H9 (cell line): ENCODE data around the gene LINC00305. TPM values are rescaled to one million over a fixed set of nuclear protein-coding genes. Genes with fewer than 3 reads are reported as not detected.

Experiments used
- DNase-seq: peaks from one replicate; pipeline ENCODE4 v3.0.0-alpha.2; 2017
- H2AFZ ChIP-seq: one replicate; pipeline ENCODE4 v1.6.1; 2013; ENCODE audit warnings: mild to moderate bottlenecking, low read length, control low read depth, moderate library complexity
- H2AK5ac ChIP-seq: 2 replicates; pipeline ENCODE4 v1.6.1; 2013; ENCODE audit warnings: low read length, control low read depth, mixed read lengths; ENCODE audit not compliant: insufficient read length
- H2BK120ac ChIP-seq: one replicate; pipeline ENCODE4 v1.6.1; 2013; ENCODE audit warnings: low read depth, mild to moderate bottlenecking, low read length, control low read depth, inconsistent platforms; ENCODE audit not compliant: poor library complexity, severe bottlenecking
- H2BK12ac ChIP-seq: 2 replicates; pipeline ENCODE4 v1.6.1; 2013; ENCODE audit warnings: low read length, control low read depth, mixed read lengths, low read depth; ENCODE audit not compliant: insufficient read length
- H2BK15ac ChIP-seq: 2 replicates; pipeline ENCODE4 v1.6.1; 2013; ENCODE audit warnings: low read depth, low read length, control low read depth
- H2BK20ac ChIP-seq: one replicate; pipeline ENCODE4 v1.6.1; 2013; ENCODE audit warnings: low read depth, mild to moderate bottlenecking, low read length, control low read depth, inconsistent platforms; ENCODE audit not compliant: poor library complexity, severe bottlenecking
- H2BK5ac ChIP-seq: 2 replicates; pipeline ENCODE4 v1.6.1; 2013; ENCODE audit warnings: low read length, control low read depth, mixed read lengths; ENCODE audit not compliant: insufficient read length
- H3K14ac ChIP-seq: 2 replicates; pipeline ENCODE4 v1.6.1; 2013; ENCODE audit warnings: low read length, control low read depth; ENCODE audit not compliant: insufficient read depth
- H3K18ac ChIP-seq: 2 replicates; pipeline ENCODE4 v1.6.1; 2013; ENCODE audit warnings: low read depth, mild to moderate bottlenecking, mixed read lengths, low read length, control low read depth; ENCODE audit not compliant: insufficient read length
- H3K23ac ChIP-seq: 2 replicates; pipeline ENCODE4 v1.6.1; 2013; ENCODE audit warnings: low read length, control low read depth, mixed read lengths, low read depth; ENCODE audit not compliant: insufficient read length
- H3K23me2 ChIP-seq: 2 replicates; pipeline ENCODE4 v1.6.1; 2013; ENCODE audit warnings: low read depth, mild to moderate bottlenecking, mixed read lengths, low read length, control low read depth; ENCODE audit not compliant: insufficient read length, poor library complexity, severe bottlenecking
- H3K27ac ChIP-seq: 2 replicates; pipeline ENCODE4 v1.5.1; 2013; ENCODE audit warnings: low read length, control low read depth, mixed read lengths, low read depth; ENCODE audit not compliant: insufficient read length
- H3K27me3 ChIP-seq: 2 replicates; pipeline ENCODE4 v1.6.1; 2013; ENCODE audit warnings: low read length, control low read depth, inconsistent platforms; ENCODE audit not compliant: insufficient read depth
- H3K4ac ChIP-seq: 2 replicates; pipeline ENCODE4 v1.6.1; 2013; ENCODE audit warnings: low read depth, mild to moderate bottlenecking, control low read depth, inconsistent platforms, low read length, moderate library complexity
- H3K4me1 ChIP-seq: 2 replicates; pipeline ENCODE4 v1.6.1; 2013; ENCODE audit warnings: low read length, control low read depth, inconsistent platforms; ENCODE audit not compliant: insufficient read depth
- H3K4me2 ChIP-seq: 2 replicates; pipeline ENCODE4 v1.6.1; 2013; ENCODE audit warnings: low read length, control low read depth, mixed read lengths; ENCODE audit not compliant: insufficient read length, insufficient read depth
- H3K56ac ChIP-seq: 2 replicates; pipeline ENCODE4 v1.6.1; 2013; ENCODE audit warnings: low read depth, mild to moderate bottlenecking, mixed read lengths, low read length, control low read depth; ENCODE audit not compliant: insufficient read length
- H3K79me1 ChIP-seq: 2 replicates; pipeline ENCODE4 v1.6.1; 2013; ENCODE audit warnings: low read depth, mild to moderate bottlenecking, moderate library complexity, low read length, control low read depth, inconsistent platforms; ENCODE audit not compliant: insufficient read depth, poor library complexity, severe bottlenecking
- H3K79me2 ChIP-seq: 2 replicates; pipeline ENCODE4 v1.6.1; 2013; ENCODE audit warnings: low read length, control low read depth, inconsistent platforms; ENCODE audit not compliant: insufficient read depth
- H3K9ac ChIP-seq: 2 replicates; pipeline ENCODE4 v1.6.1; 2013; ENCODE audit warnings: low read length, control low read depth, mixed read lengths; ENCODE audit not compliant: insufficient read length; ENCODE audit errors: extremely low read depth
- H3K9me3 ChIP-seq: one replicate; pipeline ENCODE4 v1.6.1; 2013; ENCODE audit warnings: low read depth, low read length, inconsistent platforms; ENCODE audit not compliant: control insufficient read depth
- H3T11ph ChIP-seq: one replicate; pipeline ENCODE4 v1.6.1; 2013; ENCODE audit warnings: mild to moderate bottlenecking, low read length, control low read depth, inconsistent platforms
- H4K20me1 ChIP-seq: one replicate; pipeline ENCODE4 v1.6.1; 2013; ENCODE audit not compliant: control insufficient read depth, insufficient read length, insufficient read depth
- H4K5ac ChIP-seq: 2 replicates; pipeline ENCODE4 v1.6.1; 2013; ENCODE audit warnings: low read depth, mild to moderate bottlenecking, mixed read lengths, low read length, control low read depth; ENCODE audit not compliant: insufficient read length
- H4K8ac ChIP-seq: replicated peaks from 2 replicates; pipeline ENCODE4 v1.6.1; 2013; ENCODE audit warnings: low read length, control low read depth, mixed read lengths, low read depth; ENCODE audit not compliant: insufficient read length
- H4K91ac ChIP-seq: 2 replicates; pipeline ENCODE4 v1.6.1; 2013; ENCODE audit warnings: low read depth, mild to moderate bottlenecking, moderate library complexity, mixed read lengths, low read length, control low read depth; ENCODE audit not compliant: insufficient read length
- H3K27ac Mint-ChIP-seq, 3 experiments: 2 replicates in 2 of 3; 3 replicates in 1 of 3; pipeline ENCODE4 v1.8.0; 2020 to 2021; ENCODE audit warnings: mixed read lengths in 3 of 3, mild to moderate bottlenecking in 1 of 3, moderate library complexity in 1 of 3
- H3K27me3 Mint-ChIP-seq: 2 replicates; pipeline ENCODE4 v1.8.0; 2021; ENCODE audit warnings: low read depth, mild to moderate bottlenecking, moderate library complexity, mixed read lengths
- H3K36me3 Mint-ChIP-seq, 3 experiments: 2 replicates in 2 of 3; 3 replicates in 1 of 3; pipeline ENCODE4 v1.8.0; 2020 to 2021; ENCODE audit warnings: low read depth in 3 of 3, mixed read lengths in 3 of 3; ENCODE audit not compliant: insufficient read depth in 1 of 3
- H3K4me1 Mint-ChIP-seq, 2 experiments: 2 replicates each; pipeline ENCODE4 v1.8.0; 2020; ENCODE audit warnings: mixed read lengths in 2 of 2
- H3K4me3 Mint-ChIP-seq, 2 experiments: 2 replicates in 1 of 2; 3 replicates in 1 of 2; pipeline ENCODE4 v1.8.0; 2020 to 2021; ENCODE audit warnings: mild to moderate bottlenecking in 2 of 2, mixed read lengths in 2 of 2, moderate library complexity in 1 of 2
- H3K9me3 Mint-ChIP-seq, 2 experiments: 2 replicates in 1 of 2; 3 replicates in 1 of 2; pipeline ENCODE4 v1.8.0; 2020; ENCODE audit warnings: mild to moderate bottlenecking in 2 of 2, mixed read lengths in 2 of 2, moderate library complexity in 1 of 2
- CTCF ChIP-seq: fragments of 200-600 bp; sonication (generic); conservative IDR thresholded peaks from 3 replicates; pipeline ENCODE4 v1.8.0; 2021; ENCODE audit warnings: antibody characterized with exemption, mild to moderate bottlenecking
- WGBS: extraction: QIAGEN DNeasy Blood & Tissue Kit; methylation state at CpG from one replicate; pipeline ENCODE4 v1.1.7; 2013; ENCODE audit warnings: missing lambda C conversion rate, low lambda C conversion rate, mixed read lengths; ENCODE audit not compliant: insufficient read length; ENCODE audit errors: extremely low coverage; 5-methylcytosine and 5-hydroxymethylcytosine counted together
- total RNA-seq: library from RNA; stranded (reverse); gene quantifications from 2 replicates; pipeline ENCODE4 v1.2.1, GENCODE V29; 2021

Gene LINC00305
- total RNA-seq, 1 experiment from 2014 or later: not detected

- DNase-seq: no peak
- no peak for TF ChIP-seq CTCF
- H4K8ac ChIP-seq: no peak overlapping the region
- H2BK120ac ChIP-seq: no peak overlapping the region
- no peak overlapping the region for H2BK20ac ChIP-seq
- no peak overlapping the region for H3T11ph ChIP-seq
- H3K79me2 ChIP-seq: no peaks in the 10 kb centered on the region
- peaks cover 3% of the 10 kb centered on the region for H3K4me1 ChIP-seq
- H3K9me3 ChIP-seq: no peaks in the 10 kb centered on the region
- H3K23ac ChIP-seq: no peak overlapping the region
- no peak overlapping the region for H3K27ac ChIP-seq
- no peak overlapping the region for H4K91ac ChIP-seq
- WGBS: no CpG with 5 or more reads among the region's 3 CpGs
- H3K36me3 Mint-ChIP-seq: 0 out of 7 replicates have a peak, but pooled peaks cover 0 to 4% (median 0%) of the 10 kb centered on the region in 3 experiments
- no peaks in the 10 kb centered on the region; a peak in 1 of 5 replicates for H3K9me3 Mint-ChIP-seq
- H3K27me3 ChIP-seq: no peaks in the 10 kb centered on the region
- H3K27me3 Mint-ChIP-seq: no peaks in the 10 kb centered on the region
- H3K4me2 ChIP-seq: no peak overlapping the region
- H3K9ac ChIP-seq: no peak overlapping the region
- no peak overlapping the region for H2BK12ac ChIP-seq
- no peak overlapping the region for H4K5ac ChIP-seq
- no peak overlapping the region for H2AK5ac ChIP-seq
- H4K20me1 ChIP-seq: no peaks in the 10 kb centered on the region
- H3K14ac ChIP-seq: no peak overlapping the region
- H3K18ac ChIP-seq: no peak overlapping the region
- H3K27ac Mint-ChIP-seq: no peak overlapping the region
- no peak overlapping the region for H3K56ac ChIP-seq
- no peak overlapping the region for H2BK15ac ChIP-seq
- H2BK5ac ChIP-seq: no peak overlapping the region
- H3K23me2 ChIP-seq: no peaks in the 10 kb centered on the region
- no peak overlapping the region for H3K4me3 Mint-ChIP-seq
- H3K4me1 Mint-ChIP-seq: peaks cover 26% of the 10 kb centered on the region in 2 experiments
- no peak overlapping the region for H3K4ac ChIP-seq
- no peaks in the 10 kb centered on the region for H3K79me1 ChIP-seq
- no peak overlapping the region for H2AFZ ChIP-seq
Measured at GRCh38 chr18:64183665-64184064, 34.8 kb upstream of the LINC00305 start.
